Measurements from ENCODE around the gene LRP10.
"Not testable (repeated sequence)": the region's sequence is repeated elsewhere in the genome, so short reads cannot be mapped to it uniquely, and the experiment has no call there.

The LRP10 gene

GRCh38 chr14:22843123-22843925, 28.2 kb upstream of the LRP10 start:
- DNase-seq (ENCODE audit: low read depth), result no peak

DNA sequence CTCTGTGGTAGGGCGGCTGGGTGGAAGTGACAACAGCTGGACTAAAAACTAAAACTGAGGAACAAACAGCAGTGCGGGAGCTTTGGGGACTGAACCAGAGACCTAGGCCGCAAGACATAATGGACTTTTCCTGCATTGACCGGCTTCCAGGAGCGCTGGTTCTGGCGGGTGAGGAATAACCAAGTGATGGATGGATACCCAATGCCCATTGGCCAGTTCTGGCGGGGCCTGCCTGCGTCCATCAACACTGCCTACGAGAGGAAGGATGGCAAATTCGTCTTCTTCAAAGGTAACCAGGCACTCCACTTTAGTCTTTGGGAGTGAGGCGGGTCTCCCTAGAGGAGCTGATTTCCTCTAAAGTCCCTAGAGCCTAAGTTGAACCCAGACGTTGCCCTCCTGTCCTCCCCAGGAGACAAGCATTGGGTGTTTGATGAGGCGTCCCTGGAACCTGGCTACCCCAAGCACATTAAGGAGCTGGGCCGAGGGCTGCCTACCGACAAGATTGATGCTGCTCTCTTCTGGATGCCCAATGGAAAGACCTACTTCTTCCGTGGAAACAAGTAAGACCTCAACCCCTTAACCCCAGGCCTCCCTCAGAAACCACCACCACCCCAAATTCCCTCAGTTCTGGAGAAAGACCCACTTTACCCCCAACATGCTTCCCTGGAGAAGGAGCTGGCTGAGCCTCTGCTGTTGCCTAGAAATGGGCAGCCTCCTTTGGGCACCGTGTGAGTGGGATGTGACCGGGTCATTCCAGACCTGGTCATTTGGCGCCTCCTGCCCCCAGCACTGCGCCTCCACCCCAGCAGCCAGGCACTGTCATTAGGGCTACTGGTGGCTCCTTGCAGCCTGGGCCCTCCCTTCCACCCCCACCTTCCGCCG, 27.1 kb upstream of the LRP10 start:
- DNase-seq (ENCODE audit: low read depth), result no peak

- DNase-seq (ENCODE audit: low read depth), result no peak
Observed at GRCh38 chr14:22845103-22845394, 26.5 kb upstream of the LRP10 start.

DNA sequence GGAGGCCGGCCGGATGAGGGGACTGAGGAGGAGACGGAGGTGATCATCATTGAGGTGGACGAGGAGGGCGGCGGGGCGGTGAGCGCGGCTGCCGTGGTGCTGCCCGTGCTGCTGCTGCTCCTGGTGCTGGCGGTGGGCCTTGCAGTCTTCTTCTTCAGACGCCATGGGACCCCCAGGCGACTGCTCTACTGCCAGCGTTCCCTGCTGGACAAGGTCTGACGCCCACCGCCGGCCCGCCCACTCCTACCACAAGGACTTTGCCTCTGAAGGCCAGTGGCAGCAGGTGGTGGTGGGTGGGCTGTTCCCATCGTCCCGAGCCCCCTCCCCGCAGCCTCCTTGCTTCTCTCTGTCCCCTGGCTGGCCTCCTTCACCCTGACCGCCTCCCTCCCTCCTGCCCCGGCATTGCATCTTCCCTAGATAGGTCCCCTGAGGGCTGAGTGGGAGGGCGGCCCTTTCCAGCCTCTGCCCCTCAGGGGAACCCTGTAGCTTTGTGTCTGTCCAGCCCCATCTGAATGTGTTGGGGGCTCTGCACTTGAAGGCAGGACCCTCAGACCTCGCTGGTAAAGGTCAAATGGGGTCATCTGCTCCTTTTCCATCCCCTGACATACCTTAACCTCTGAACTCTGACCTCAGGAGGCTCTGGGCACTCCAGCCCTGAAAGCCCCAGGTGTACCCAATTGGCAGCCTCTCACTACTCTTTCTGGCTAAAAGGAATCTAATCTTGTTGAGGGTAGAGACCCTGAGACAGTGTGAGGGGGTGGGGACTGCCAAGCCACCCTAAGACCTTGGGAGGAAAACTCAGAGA, 25.5 kb upstream of the LRP10 start:
- no peak for DNase-seq (ENCODE audit: low read depth)

DNA sequence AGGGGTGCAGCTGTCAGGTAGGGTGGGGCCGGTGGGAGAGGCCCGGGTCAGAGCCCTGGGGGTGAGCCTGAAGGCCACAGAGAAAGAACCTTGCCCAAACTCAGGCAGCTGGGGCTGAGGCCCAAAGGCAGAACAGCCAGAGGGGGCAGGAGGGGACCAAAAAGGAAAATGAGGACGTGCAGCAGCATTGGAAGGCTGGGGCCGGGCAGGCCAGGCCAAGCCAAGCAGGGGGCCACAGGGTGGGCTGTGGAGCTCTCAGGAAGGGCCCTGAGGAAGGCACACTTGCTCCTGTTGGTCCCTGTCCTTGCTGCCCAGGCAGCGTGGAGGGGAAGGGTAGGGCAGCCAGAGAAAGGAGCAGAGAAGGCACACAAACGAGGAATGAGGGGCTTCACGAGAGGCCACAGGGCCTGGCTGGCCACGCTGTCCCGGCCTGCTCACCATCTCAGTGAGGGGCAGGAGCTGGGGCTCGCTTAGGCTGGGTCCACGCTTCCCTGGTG, 24.7 kb upstream of the LRP10 start:
- no peak for DNase-seq (ENCODE audit: low read depth)

DNA sequence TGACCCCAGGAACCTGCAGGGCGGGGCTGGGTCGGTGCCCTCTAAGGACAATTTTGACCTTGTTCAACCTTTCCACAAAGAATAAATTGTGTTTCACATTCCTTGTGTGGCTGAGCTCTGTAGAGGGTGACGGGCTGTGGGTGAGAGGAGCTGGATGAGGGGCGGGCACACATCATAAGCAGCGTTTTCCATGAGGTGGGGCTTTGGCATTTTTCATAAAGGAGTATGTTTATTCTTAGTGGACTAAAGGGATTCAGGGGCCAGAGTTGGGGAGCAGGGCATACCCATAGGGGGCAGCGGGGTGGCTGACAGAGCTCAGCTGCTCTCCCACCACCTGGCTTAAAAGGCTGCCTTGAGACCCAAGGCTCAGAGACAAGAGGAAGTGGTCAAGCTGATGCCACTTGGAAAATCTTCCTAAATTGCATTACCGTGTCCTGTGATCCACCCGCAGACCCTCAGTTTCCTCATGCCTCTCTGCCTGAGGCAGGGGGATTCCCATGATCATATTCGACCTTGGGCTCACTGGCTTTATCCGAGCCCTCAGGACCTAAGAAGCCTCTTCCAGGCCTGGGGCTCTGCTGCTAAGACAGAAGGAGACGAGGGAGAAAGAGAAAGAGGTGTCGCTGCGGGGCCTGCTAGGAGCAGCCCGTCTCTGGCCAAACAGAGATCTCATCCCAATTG, 23.7 kb upstream of the LRP10 start:
- DNase-seq (ENCODE audit: low read depth), result no peak

GRCh38 chr14:22848351-22849164, 23.0 kb upstream of the LRP10 start:
- DNase-seq (ENCODE audit: low read depth), result no peak

- DNase-seq (ENCODE audit: low read depth), result no peak
Observed at GRCh38 chr14:22849212-22849819, 22.2 kb upstream of the LRP10 start.

DNA sequence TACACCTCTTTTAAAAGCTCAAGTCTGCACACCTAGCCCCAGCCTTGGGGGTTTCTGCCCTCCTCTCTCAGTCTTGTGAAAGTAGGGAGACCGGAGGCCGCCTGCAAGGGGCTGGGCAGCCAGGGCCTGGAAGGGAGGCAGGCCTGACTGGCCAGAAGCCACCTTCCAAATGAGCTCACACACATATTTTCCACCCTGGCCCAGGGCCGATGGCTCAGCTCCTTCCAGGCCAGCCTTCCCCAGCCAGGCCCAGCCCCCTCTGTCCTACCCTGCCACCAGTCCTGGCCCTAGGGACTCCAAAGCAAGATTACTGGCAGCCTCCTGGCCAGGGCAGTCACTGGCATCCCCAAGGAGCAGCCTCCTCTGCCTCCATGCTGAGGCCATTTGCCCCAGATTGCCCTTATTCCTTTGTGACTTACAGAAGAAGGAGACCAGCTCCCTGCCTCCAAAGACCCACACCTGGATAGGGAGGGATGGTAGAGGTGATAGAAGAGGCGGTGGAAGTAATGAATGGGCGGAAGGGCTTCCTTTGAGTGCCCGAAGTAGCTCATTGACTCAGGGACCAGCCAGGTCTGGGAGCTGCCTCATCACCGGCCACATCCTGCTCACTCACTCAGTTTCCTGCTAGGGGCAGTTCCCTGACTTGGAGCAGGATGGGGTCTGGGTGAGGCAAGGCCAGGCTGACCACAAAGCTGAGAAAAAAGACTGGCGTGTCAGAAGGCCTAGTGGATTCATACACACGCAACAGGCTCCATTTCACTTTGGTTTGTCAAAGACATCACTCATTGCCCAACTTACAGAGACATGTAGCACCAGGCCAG, 20.4 kb upstream of the LRP10 start:
- DNase-seq (ENCODE audit: low read depth), result no peak

- not testable (repeated sequence) for DNase-seq (ENCODE audit: low read depth)
Observed at GRCh38 chr14:22852178-22852577, 19.4 kb upstream of the LRP10 start.

- DNase-seq (ENCODE audit: low read depth), result no peak
Observed at GRCh38 chr14:22852599-22852939, 19.0 kb upstream of the LRP10 start.

DNA sequence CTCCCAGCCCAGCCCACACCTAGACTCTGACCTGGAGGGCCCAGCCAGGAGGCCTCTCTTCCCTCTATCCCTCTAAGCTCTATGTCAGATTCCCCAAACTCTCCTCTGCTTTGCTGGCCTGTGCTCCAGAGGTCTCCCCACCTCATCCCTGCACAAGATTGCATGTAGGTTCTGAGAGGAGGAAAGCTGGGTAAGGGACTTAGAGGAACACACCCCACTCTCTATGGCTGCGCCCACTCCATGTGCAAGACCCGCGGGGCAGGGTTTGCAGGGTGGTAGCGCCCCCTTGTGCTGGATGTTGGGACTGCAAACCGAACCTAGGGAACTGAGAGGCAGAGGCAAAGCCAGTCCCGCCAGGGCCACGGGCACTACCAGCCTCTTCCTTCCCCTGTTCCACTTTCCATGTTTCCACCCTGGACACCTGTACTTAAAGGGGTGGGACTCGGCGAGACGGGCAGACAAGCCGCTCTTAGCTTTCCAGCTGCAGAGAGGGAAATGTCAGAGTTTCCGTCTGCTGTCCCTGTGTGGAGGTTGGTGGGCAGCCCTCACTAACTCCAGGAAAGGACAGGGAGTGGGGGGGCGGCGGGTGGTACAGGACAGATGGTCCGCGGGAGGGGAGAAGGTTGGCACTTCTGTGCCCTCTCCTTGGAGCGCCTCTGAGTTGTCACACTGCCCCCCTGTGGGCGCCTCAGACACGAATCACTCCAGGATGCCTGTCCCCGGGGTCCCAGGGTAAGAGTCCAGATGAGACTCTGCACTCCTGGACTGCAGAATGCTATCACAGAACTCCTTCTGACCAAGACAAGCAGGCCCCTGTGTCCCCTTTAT, 18.4 kb upstream of the LRP10 start:
- DNase-seq (ENCODE audit: low read depth), result peak; percentile 89

DNA sequence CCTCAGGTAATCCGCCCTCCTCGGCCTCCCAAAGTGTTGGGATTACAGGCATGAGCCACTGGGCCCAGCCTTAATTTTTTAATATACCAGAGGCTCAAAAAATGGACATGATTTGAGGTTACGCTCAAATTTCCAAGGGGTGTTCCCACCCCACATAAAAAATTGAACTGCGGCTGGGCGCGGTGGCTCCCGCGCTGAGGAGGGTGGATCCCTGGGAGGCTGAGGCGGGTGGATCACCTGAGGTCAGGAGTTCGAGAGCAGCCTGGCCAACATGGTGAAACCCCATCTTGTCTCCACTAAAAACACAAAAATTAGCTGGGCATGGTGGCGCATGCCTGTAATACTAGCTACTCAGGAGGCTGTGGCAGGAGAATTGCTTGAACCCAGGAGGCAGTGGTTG, 17.2 kb upstream of the LRP10 start:
- DNase-seq (ENCODE audit: low read depth), result not testable (repeated sequence)

DNA sequence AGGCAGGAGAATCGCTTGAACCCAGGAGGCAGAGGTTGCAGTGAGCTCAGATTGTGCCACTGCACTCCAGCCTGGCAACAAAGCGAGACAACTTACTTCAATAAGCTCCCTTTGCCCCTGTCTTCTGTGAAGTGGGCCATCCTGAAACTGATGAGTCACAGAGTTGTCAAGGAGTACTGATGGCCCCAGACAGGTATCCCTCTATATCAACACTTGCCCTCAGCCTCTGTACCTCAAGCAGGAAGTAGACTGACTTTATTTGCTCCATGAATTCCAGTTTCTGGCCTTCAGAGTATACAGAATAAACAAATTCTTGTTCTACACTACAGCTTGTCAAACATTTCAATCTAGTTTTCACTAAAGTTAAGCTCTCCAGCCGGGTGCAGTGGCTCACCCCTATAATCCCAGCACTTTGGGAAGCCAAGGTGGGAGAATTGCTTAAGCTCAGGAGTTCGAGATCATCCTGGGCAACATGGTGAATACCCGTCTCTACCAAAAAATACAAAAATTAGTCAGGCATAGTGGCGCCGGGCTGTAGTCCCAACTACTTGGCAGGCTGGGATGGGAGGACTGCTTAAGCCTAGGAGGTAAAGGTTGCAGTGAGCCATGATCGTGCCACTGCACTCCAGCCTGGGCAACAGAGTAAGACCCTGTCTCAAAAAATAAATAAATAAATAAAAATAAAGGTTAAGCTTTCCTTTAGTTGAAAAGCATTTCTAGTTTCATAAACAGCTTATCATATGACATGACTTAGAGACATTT, 16.4 kb upstream of the LRP10 start:
- DNase-seq (ENCODE audit: low read depth), result no peak

DNA sequence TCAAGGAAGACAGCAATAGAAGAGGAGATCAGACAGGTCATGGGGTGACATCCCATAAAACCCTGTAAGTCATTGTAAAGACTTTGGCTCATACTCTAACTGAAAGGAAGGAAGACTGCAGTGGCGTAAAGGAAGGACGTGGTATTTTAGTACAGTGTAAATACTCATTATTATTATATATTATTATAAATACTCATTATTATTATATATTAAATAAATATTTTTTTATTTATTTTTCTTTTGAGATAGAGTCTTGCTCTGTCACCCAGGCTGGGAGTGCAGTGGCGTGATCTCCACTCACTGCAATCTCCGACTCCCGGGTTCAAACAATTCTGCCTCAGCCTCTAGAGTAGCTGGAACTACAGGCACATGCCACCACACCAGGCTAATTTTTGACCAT, 15.1 kb upstream of the LRP10 start:
- no peak for DNase-seq (ENCODE audit: low read depth)

DNA sequence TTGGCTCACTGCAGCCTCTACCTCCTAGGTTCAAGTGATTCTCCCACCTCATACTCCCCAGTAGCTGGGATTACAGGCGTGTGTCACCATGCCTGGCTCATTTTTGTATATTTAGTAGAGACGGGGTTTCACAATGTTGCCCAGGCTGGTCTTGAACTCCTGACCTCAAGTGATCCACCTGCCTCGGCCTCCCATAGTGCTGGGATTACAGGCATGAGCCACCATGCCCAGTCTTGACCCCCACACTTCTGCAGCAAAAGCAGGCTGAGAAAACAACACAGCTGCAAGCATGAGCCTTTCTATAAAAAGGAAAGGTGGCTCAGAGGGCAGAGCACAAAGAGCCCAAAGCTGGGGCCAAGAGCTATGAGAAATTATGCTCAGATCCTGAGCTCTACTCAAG, 11.2 kb upstream of the LRP10 start:
- not testable (repeated sequence) for DNase-seq (ENCODE audit: low read depth)

DNA sequence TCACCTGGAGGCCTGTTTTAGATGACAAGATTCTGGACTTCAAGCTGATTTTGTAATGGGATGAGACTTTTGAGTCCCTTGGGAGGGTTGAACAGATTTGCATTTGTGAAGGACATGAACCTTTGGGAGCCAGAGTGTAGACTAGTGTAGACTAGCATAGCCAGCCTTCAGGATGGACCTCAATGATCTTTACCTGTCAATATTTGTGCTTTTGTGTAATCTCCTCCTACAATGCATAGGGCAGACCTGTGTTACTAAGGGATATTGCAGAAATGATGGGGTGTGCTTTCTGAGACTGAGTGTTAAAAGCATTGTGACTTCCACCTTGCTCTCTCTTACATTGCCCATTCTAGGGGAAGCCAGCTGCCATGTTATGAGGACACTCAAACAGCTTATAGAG, 9.9 kb upstream of the LRP10 start:
- no peak for DNase-seq (ENCODE audit: low read depth)

DNA sequence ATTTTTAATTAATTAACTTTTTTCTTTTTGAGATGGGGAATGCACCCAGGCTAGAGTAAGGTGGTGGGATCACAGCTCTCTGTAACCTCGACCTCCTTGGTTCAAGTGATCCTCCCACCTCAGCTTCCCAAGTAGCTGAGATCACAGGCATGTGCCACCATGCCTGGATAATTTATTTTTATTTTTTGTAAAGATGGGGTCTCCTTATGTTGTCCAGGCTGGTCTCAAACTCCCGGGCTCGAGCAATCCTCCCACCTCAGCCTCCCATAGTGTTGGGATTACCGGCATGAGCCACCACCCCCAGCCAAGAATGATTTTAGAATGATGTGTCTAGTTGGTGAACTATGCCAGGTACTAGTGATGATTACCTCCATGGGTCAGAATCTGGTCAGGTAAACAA, 6.6 kb upstream of the LRP10 start:
- no peak for DNase-seq (ENCODE audit: low read depth)

Data from activated T-cell treated with anti-CD3 and anti-CD28 coated beads for 24 hours (primary cell).